ENCODE measurements around the gene NAXD.
"Not testable (repeated sequence)": the region's sequence is repeated elsewhere in the genome, so short reads cannot be mapped to it uniquely, and the experiment has no call there.

NAXD gene

GRCh38 chr13:110630566-110631119 lies 15.3 kb downstream of the NAXD start:
- no peaks in the 10 kb centered on the region for H3K9me3 ChIP-seq
- H3K36me3 ChIP-seq, result peaks cover 13% of the 10 kb centered on the region
- no peak overlapping the region for H3K4me3 ChIP-seq (ENCODE audit: low read depth in 1 of 2, low read length in 1 of 2)
- H3K27ac ChIP-seq, result no peak overlapping the region
- no peak for TF ChIP-seq CTCF (IDR thresholded peaks at IDR 0.05)
- no peaks in the 10 kb centered on the region for H3K4me1 ChIP-seq (ENCODE audit: control insufficient read depth in 1 of 2, insufficient read depth in 1 of 2, low read depth in 1 of 2, low read length in 1 of 2)
- no peaks in the 10 kb centered on the region for H3K27me3 ChIP-seq

GRCh38 chr13:110632255-110632654 lies 16.9 kb downstream of the NAXD start:
- not testable (repeated sequence) for H3K27me3 ChIP-seq; H3K27ac ChIP-seq; H3K4me1 ChIP-seq (ENCODE audit: control insufficient read depth in 1 of 2, insufficient read depth in 1 of 2, low read depth in 1 of 2, low read length in 1 of 2); H3K4me3 ChIP-seq (ENCODE audit: low read depth in 1 of 2, low read length in 1 of 2); H3K9me3 ChIP-seq
- H3K36me3 ChIP-seq, result peaks cover 29% of the 10 kb centered on the region

GRCh38 chr13:110633776-110634175 lies 18.4 kb downstream of the NAXD start:
- Histone ChIP-seq H3K9me3 (no peaks in the 10 kb centered on the region), H3K4me1 (ENCODE audit: control insufficient read depth in 1 of 2, insufficient read depth in 1 of 2, low read depth in 1 of 2, low read length in 1 of 2) (no peaks in the 10 kb centered on the region), H3K27ac (no peak overlapping the region), H3K4me3 (ENCODE audit: low read depth in 1 of 2, low read length in 1 of 2) (no peak overlapping the region), H3K36me3 (peaks cover 44% of the 10 kb centered on the region), H3K27me3 (no peaks in the 10 kb centered on the region)
- no peak for TF ChIP-seq CTCF (IDR thresholded peaks at IDR 0.05)

- H3K27ac ChIP-seq, result no peak overlapping the region
- no peaks in the 10 kb centered on the region for H3K4me1 ChIP-seq (ENCODE audit: control insufficient read depth in 1 of 2, insufficient read depth in 1 of 2, low read depth in 1 of 2, low read length in 1 of 2)
- H3K9me3 ChIP-seq, result no peaks in the 10 kb centered on the region
- TF ChIP-seq CTCF (IDR thresholded peaks at IDR 0.05), result no peak
- no peak overlapping the region for H3K4me3 ChIP-seq (ENCODE audit: low read depth in 1 of 2, low read length in 1 of 2)
- no peaks in the 10 kb centered on the region for H3K27me3 ChIP-seq
- peaks cover 52% of the 10 kb centered on the region for H3K36me3 ChIP-seq
Observed at GRCh38 chr13:110634558-110634957, 19.2 kb downstream of the NAXD start.

- no peaks in the 10 kb centered on the region for H3K27me3 ChIP-seq
- no peak for TF ChIP-seq CTCF (IDR thresholded peaks at IDR 0.05)
- H3K27ac ChIP-seq, result no peak overlapping the region
- H3K4me3 ChIP-seq (ENCODE audit: low read depth in 1 of 2, low read length in 1 of 2), result no peak overlapping the region
- no peaks in the 10 kb centered on the region for H3K9me3 ChIP-seq
- no peaks in the 10 kb centered on the region for H3K4me1 ChIP-seq (ENCODE audit: control insufficient read depth in 1 of 2, insufficient read depth in 1 of 2, low read depth in 1 of 2, low read length in 1 of 2)
- peaks cover 61% of the 10 kb centered on the region for H3K36me3 ChIP-seq
Observed at GRCh38 chr13:110635405-110636002, 20.2 kb downstream of the NAXD start.

GRCh38 chr13:110636053-110636475 lies 20.7 kb downstream of the NAXD start:
- H3K4me3 ChIP-seq (ENCODE audit: low read depth in 1 of 2, low read length in 1 of 2), result no peak overlapping the region
- H3K36me3 ChIP-seq, result peaks cover 67% of the 10 kb centered on the region
- no peaks in the 10 kb centered on the region for H3K9me3 ChIP-seq
- no peaks in the 10 kb centered on the region for H3K27me3 ChIP-seq
- no peaks in the 10 kb centered on the region for H3K4me1 ChIP-seq (ENCODE audit: control insufficient read depth in 1 of 2, insufficient read depth in 1 of 2, low read depth in 1 of 2, low read length in 1 of 2)
- no peak for TF ChIP-seq CTCF (IDR thresholded peaks at IDR 0.05)
- no peak overlapping the region for H3K27ac ChIP-seq
